K562 treated with DMSO at 1 percent for 48 hours (cell line): Measurements from ENCODE around the gene PCDHGA5. TPM values are rescaled to one million over a fixed set of nuclear protein-coding genes. Genes with fewer than 3 reads are reported as not detected.

Experiments used
- total RNA-seq: library from RNA; unstranded; fragments of 300-600 nt; gene quantifications from 2 replicates; pipeline ENCODE4 v1.2.3, GENCODE V29; 2022; ENCODE audit warnings: low replicate concordance; ENCODE audit errors: extremely low read depth

PCDHGA5 gene
- not detected in 2 replicates for total RNA-seq

GRCh38 chr5:141363952-141364660 is at the start of gene PCDHGA5:
TSS of gene PCDHGA5 (plus strand) at chr5:141364162. CDS start at chr5:141364331, 169 bp downstream.

GRCh38 chr5:141320225-141321169 is 43.5 kb upstream of the PCDHGA5 start, which contains the start of gene TAF7:
TSS of gene TAF7 (minus strand) at chr5:141320784. CDS start at chr5:141320044, 740 bp downstream.

GRCh38 chr5:141330299-141331080 is 33.5 kb upstream of the PCDHGA5 start, which contains the start of gene PCDHGA1:
TSS of gene PCDHGA1 (plus strand) at chr5:141330514.

GRCh38 chr5:141338538-141339306 is 25.2 kb upstream of the PCDHGA5 start, which contains the start of gene PCDHGA2:
TSS of gene PCDHGA2 (plus strand) at chr5:141338760.

GRCh38 chr5:141343242-141343952 is 20.6 kb upstream of the PCDHGA5 start, which contains the start of gene PCDHGA3:
TSS of gene PCDHGA3 (plus strand) at chr5:141343829. CDS start at chr5:141344034, 205 bp downstream.

GRCh38 chr5:141349917-141350619 is 13.9 kb upstream of the PCDHGA5 start, which contains the start of gene PCDHGB1:
TSS of gene PCDHGB1 (plus strand) at chr5:141350099. CDS start at chr5:141350261, 162 bp downstream.

GRCh38 chr5:141354900-141355469 is 9.0 kb upstream of the PCDHGA5 start, which contains the start of gene PCDHGA4:
TSS of gene PCDHGA4 (plus strand) at chr5:141355021. CDS start at chr5:141355108, 87 bp downstream.

GRCh38 chr5:141359790-141360426 is 4.1 kb upstream of the PCDHGA5 start, which contains the start of gene PCDHGB2:
TSS of gene PCDHGB2 (plus strand) at chr5:141359994. CDS start at chr5:141360136, 142 bp downstream.

GRCh38 chr5:141369994-141370848 is 6.3 kb downstream of the PCDHGA5 start, which contains the start of gene PCDHGB3:
TSS of gene PCDHGB3 (plus strand) at chr5:141370242. CDS start at chr5:141370395, 153 bp downstream.

GRCh38 chr5:141373673-141374317 is 9.8 kb downstream of the PCDHGA5 start, which contains the start of gene PCDHGA6:
TSS of gene PCDHGA6 (plus strand) at chr5:141373891. CDS start at chr5:141374084, 193 bp downstream.

GRCh38 chr5:141382469-141383294 is 18.7 kb downstream of the PCDHGA5 start, which contains the start of gene PCDHGA7:
TSS of gene PCDHGA7 (plus strand) at chr5:141382742. CDS start at chr5:141382900, 158 bp downstream.

GRCh38 chr5:141387557-141388311 is 23.8 kb downstream of the PCDHGA5 start, which contains the start of gene PCDHGB4:
TSS of gene PCDHGB4 (plus strand) at chr5:141387698. CDS start at chr5:141387885, 187 bp downstream.

GRCh38 chr5:141392429-141393198 is 28.7 kb downstream of the PCDHGA5 start, which contains the start of gene PCDHGA8:
TSS of gene PCDHGA8 (plus strand) at chr5:141392633. CDS start at chr5:141392814, 181 bp downstream.

